Gastroesophageal sphincter (tissue), 3 donors: ENCODE results near the gene CTNNBL1.

ENCODE experiments used
- CTCF ChIP-seq, 4 experiments: fragments of 200-600 bp in 2 of 4; fragments of 450-650 bp in 2 of 4; sonication (generic) in 1 of 4; IDR thresholded peaks; one replicate each; pipeline ENCODE4 v1.5.1; 2017 to 2019; ENCODE audit warnings: antibody characterized with exemption in 4 of 4, mild to moderate bottlenecking in 2 of 4, moderate library complexity in 2 of 4
- POLR2A ChIP-seq, 2 donors: fragments of 450-650 bp; IDR thresholded peaks; one replicate each; pipeline ENCODE4 v1.6.1; 2017; ENCODE audit warnings: antibody characterized with exemption in 2 of 2, mild to moderate bottlenecking in 2 of 2, moderate library complexity in 1 of 2
- POLR2AphosphoS5 ChIP-seq: sonication (generic); formaldehyde crosslinking; IDR thresholded peaks from one replicate; pipeline ENCODE4 v1.6.1; 2017; ENCODE audit warnings: antibody characterized with exemption

- no peak for TF ChIP-seq POLR2AphosphoS5
- no peak for TF ChIP-seq CTCF (IDR thresholded peaks at IDR 0.05)
- no peak for TF ChIP-seq POLR2A (IDR thresholded peaks at IDR 0.05)
Observed at GRCh38 chr20:37919389-37920040, 225.7 kb downstream of the CTNNBL1 start.
